Lower leg skin (tissue), 3 donors: Measurements from ENCODE around the gene NEGR1.

Experiments used
- CTCF ChIP-seq, 3 donors: fragments of 450-650 bp; IDR thresholded peaks; one replicate each; pipeline ENCODE4 v1.5.1; 2016; ENCODE audit warnings: antibody characterized with exemption in 3 of 3, mild to moderate bottlenecking in 3 of 3, moderate library complexity in 2 of 3
- POLR2A ChIP-seq, 2 donors: fragments of 450-650 bp; IDR thresholded peaks; one replicate each; pipeline ENCODE4 v1.6.1; 2016 to 2017; ENCODE audit warnings: antibody characterized with exemption in 2 of 2, mild to moderate bottlenecking in 1 of 2, moderate library complexity in 1 of 2

GRCh38 chr1:72009173-72010093, 272.9 kb downstream of the NEGR1 start:
- TF ChIP-seq POLR2A (IDR thresholded peaks at IDR 0.05) (no peak), CTCF (IDR thresholded peaks at IDR 0.05) (no peak)
